Activated T-cell treated with anti-CD3 and anti-CD28 coated beads for 4 hours (primary cell): ENCODE measurements around the gene INPP5D.

Source experiments
- DNase-seq: peaks from one replicate; pipeline ENCODE4 v3.0.0-alpha.2; 2020

Gene INPP5D

DNA sequence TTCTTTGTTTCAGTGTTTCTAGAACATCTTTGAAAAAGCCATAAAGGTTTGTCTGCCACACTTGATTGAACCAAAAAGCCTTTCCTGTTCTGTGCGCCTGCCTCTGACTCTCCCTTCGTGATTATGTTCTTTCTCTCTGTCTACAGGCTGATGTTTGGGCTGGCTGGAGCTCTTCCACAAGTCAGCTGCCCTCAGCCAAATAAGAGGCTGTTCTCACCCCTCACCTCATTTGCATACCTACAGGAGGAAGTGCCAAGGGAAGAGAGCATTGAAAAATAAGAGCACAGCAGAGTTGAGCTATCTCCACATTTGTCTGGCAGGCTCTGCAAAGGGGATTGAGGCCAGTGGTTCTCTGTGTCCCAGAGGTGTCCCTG lies 15.8 kb downstream of the INPP5D start:
- DNase-seq: no peak

- DNase-seq: no peak
These were observed 16.6 kb downstream of the INPP5D start for GRCh38 chr2:233076749-233077148.

DNA sequence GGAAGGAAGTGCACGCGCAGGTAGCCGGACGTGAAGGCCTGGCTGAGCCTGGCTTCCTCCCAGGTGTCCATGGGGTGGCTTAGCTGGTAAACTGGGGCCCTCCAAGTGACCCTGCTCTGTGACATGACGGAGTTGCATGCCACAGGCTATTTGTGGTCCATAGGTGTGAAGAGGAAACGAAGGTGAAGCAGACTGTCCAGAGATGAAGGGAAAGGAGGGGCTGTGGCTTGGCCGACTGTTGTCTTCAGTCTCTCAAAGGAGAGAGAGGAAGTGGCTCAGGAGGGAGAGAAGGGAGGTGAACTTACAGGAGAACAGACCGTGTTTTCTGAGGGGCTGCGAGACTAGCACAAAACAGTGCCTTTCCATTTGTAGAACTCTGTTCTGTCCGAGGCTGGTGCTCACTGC lies 19.3 kb downstream of the INPP5D start:
- DNase-seq: no peak

DNA sequence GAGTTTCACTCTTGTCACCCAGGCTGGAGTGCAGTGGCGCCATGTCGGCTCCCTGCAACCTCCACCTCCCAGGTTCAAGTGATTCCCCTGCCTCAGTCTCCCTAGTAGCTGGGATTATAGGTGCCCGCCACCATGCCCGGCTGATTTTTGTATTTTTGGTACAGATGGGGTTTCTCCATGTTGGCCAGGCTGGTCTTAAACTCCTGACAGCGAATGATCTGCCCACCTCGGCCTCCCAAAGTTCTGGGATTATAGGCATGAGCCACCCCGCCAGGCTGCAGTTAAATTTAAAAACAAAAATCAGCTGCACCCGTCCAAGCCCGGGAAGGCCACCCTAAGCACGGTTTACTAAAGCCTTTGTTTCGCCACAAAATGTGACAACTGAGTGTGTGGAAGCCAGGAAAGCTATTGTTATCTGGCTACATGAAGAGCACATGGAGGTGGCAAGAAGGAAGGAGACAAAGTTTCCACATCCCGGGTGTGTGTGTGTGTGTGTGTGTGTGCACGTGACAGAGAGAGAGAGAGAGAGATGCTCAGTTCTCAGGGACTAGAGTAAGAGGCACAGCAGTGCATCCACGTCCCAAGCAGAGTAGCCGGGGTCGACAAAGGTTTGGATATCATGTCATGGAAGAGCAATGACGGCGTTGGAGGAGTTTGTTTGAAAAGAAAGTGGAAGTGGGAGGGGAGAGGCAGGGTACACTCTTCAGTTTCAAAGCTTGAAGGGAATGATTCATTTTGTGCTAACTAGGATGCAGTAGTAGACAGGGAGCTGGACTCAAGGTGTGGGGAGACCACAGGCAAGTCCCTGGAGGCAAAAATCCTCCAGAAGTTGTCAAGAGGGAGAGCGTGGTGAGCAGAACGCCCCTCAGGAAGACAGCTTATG lies 20.1 kb downstream of the INPP5D start:
- no peak for DNase-seq

- no peak for DNase-seq
These were observed 20.7 kb downstream of the INPP5D start for GRCh38 chr2:233080836-233081229.

DNA sequence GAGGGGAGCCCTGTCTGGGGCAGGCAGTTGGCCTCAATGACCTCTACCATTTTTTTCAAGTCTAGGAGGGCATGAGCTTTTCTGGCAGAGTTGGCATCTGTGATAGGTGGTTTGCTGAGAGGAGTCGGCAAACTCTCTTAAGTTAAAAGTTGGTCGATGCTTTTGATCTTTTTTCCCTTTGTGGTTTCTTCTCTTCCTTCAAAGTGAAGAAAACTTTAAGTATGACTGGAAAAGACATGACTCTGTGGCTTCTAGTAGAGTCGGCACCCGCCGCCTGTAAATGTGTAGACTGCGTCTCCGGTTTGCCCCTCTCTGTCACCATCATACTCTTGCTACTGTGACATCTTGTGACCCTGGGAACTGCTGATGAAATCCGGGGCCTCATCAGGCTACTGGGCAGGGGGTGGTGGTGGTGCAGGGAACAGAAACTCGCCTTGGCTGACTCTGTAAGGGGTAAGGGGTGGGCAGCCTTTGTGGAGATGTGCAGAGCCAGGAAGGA lies 21.1 kb downstream of the INPP5D start:
- no peak for DNase-seq

DNA sequence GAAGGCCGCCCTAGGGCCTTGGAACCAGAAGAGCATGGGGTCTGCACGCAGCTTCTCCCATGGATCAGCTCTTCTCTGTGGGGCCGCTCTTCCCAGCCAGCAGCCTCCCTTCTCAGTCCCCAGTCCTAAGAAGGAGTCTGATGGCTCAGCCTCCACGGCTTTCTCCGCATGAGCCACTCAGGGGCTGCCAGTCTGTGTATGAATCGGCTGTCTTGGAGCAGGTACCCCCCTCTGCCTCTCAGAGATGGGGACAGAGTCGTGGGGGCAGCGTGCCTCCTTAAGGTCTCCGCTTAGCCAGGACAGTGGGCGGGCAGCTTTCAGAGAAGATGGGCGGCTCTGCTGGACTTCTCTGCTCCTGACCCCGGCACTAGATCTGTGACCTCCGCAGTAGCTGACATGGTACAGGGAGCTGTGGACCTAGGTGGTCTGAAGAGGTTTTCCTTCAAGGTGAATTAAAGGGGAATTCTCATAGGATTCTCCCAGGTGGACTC lies 21.6 kb downstream of the INPP5D start:
- no peak for DNase-seq

GRCh38 chr2:233082222-233082930 lies 22.2 kb downstream of the INPP5D start:
- no peak for DNase-seq

- no peak for DNase-seq
These were observed 23.0 kb downstream of the INPP5D start for GRCh38 chr2:233082931-233083755.

DNA sequence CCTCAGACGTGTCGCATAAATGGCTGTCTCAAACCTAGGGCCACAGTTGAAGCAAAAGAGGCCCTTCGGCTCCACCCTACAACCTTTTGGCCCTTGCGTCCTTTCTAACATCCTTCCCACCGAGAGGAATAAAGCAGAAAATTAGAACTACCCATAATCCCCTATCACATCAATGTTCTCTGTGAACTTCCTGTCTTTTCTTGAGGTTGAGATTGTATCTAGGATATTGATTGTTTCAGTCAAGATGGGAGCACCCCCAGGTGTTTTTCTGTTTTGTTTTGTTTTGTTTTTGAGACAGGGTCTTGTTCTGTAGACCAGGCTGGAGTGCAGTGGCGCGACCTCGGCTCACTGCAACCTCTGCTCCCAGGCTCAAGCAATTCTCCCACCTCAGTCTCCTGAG lies 23.6 kb downstream of the INPP5D start:
- DNase-seq: no peak

GRCh38 chr2:233084488-233084887 lies 24.3 kb downstream of the INPP5D start:
- DNase-seq: no peak

- no peak for DNase-seq
These were observed 25.1 kb downstream of the INPP5D start for GRCh38 chr2:233085037-233085838.

GRCh38 chr2:233085839-233086150 lies 25.7 kb downstream of the INPP5D start:
- DNase-seq: no peak

GRCh38 chr2:233087713-233088112 lies 27.6 kb downstream of the INPP5D start:
- DNase-seq: no peak

GRCh38 chr2:233088972-233089345 lies 28.8 kb downstream of the INPP5D start:
- DNase-seq: no peak

- no peak for DNase-seq
These were observed 29.7 kb downstream of the INPP5D start for GRCh38 chr2:233089851-233090250.

DNA sequence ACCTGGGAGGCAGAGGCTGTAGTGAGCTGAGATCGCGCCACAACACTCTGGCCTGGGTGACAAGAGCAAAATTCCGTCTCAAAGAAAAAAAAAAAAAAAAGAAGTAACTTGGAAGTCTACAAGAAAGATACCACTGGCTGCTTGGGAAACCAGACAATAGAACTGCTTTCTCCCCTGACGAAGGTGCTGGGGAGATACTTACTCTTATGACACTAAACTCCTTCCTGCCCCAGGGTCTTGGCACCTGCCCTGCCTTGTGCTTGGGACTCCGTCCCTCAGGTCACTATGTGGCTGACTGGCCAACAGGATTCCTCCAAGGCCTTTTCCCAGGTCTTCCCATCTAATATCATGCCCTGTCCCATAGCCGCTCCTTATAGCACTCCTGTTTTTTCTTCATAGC lies 30.7 kb downstream of the INPP5D start:
- no peak for DNase-seq

- no peak for DNase-seq
These were observed 31.6 kb downstream of the INPP5D start for GRCh38 chr2:233091595-233092375.

DNA sequence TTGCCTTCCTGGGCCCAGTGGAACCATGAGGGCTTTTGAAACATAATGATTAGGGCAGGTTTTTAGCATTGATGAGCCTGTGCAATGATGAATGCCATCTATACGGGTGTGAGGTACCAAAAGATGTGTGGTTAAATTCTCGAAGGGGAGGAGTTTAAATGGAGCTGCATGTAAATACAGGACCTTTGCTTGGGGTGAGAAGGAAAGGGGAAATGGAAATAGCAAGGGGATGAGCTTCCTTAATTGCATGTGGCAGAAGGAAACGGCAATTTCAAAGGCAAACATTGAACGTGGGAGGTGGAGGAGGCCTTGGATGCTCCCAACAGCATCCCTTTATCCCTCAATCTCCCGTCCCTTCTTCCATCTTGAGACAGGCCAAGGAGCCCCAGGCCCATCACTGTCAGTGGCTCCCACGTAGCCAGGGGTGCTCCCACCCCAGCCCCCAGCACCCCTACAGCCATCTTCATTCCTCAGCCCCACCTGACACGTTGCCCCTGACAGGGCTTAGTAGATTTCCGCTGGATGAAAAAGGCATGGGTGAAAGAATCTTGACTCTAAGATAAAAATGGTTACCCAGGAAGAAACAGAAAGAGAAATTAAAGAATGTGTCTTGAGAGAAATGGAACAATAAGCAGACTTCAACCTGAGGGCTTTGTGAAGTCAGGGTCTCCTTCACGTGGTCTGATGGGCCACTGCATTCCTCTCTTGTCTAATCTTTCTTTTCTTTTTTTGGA lies 32.5 kb downstream of the INPP5D start:
- no peak for DNase-seq

GRCh38 chr2:233093166-233093448 lies 33.0 kb downstream of the INPP5D start:
- no peak for DNase-seq

DNA sequence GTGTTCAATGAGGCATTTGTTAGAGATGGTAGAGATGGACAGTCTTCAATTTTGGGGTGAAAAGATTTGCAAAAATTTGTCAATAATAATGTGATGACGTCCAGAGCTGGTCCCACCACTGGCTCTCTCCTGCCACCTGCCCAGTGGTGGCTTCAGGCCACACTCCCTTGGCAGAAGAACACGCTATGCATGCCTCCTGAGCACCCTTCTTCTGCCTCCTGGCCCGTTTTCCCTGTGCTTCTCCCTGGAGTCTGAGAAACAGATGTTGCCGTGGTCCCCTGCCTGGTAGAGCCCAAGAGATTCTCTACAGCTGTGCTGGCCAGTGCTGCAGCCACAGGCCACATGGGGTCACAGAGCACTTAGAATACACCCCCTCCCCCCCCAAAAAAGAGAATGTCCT lies 33.6 kb downstream of the INPP5D start:
- no peak for DNase-seq
